Activated T-cell treated with anti-CD3 and anti-CD28 coated beads for 1 hour (primary cell): ENCODE data around the gene COG2.

ENCODE experiments used
- DNase-seq: peaks from one replicate; pipeline ENCODE4 v3.0.0-alpha.2; 2020; ENCODE audit warnings: low read depth

Gene COG2

GRCh38 chr1:230701895-230702768, 59.9 kb downstream of the COG2 start:
- no peak for DNase-seq

DNA sequence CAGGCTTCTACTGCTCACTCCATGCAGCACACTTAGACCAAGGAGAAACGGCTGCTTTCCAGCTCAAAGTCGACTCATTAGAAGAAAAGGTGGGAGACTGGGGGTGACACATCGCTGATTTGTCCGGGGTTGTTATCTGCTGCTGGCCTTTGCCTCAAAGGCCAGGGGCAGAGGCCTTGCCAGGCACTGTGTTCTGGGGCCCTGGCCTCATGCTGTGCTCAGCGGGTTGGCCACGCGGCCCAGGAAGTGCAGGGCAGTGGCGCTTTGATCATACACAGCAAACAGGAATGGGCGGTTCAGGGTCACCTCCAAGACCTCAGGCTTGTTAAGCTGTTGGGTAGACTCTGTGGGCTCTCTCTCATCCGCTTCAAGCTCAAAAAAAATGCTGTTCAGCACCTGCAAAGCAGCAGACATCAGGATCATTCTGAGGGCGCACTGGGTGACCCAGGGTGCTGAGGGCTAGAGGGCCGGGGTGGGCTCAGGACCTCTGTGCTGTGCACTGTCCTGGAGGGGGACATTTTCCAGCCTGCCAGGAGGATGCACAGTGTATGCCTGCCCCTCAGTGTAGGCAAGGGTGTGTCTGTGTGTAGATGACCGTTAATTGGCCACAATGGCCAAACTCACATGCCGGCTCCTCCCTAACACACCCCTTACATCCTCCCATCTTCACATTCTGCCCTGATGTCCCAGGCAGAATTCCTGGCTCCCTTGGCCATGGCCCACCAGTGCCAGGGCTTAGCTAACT, 60.8 kb downstream of the COG2 start:
- DNase-seq = no peak

DNA sequence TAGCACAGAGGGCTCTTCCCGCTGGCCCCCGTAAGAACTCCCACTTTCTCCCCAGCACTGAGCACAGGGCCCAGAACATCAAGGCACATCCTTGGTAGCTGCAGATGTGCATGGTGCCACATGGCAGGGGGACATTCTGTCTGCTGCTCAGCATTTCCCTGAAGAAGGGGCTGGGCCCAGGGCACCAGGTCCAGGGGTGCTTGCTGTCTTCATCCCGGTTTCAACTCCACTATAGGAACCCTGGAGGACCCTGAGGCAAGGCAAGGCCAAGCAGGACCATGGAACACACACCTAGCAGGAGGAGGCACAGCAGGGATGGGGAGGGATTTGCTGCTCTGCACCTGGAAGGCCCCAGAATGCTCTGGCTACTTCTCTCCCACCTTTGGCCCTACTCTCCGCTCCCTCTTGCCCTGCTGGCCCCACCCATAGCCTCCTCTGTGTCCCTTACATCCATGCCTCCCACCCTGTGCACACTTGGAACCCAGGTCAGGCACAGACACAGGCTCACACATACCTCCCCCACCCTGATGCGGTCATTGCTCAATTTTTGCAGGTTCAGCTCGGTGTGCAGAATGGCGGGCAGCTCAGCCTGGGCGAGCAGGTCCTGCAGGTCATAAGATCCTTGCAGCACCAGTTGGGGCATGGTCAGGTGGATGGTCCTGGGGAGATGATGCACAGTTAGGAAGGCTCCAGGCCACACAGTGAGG, 61.6 kb downstream of the COG2 start:
- DNase-seq = no peak

DNA sequence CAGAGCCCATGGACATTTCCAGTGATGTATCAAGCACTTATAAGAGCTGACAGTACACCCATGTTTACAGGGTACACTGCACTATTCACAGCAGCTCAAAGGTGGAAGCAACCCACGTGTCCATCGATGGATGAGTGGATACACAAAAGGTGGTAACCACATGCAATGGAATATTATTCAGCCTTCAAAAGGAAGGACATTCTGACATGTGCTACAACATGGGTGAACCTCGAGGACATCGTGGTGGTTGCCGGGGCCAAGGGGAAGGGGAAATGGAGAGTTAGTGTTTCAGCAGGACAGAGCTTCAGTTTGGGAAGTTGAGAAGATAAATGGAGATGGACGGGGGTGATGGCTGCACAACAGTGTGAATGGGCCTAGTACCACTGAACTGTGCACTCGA, 62.5 kb downstream of the COG2 start:
- DNase-seq = no peak

DNA sequence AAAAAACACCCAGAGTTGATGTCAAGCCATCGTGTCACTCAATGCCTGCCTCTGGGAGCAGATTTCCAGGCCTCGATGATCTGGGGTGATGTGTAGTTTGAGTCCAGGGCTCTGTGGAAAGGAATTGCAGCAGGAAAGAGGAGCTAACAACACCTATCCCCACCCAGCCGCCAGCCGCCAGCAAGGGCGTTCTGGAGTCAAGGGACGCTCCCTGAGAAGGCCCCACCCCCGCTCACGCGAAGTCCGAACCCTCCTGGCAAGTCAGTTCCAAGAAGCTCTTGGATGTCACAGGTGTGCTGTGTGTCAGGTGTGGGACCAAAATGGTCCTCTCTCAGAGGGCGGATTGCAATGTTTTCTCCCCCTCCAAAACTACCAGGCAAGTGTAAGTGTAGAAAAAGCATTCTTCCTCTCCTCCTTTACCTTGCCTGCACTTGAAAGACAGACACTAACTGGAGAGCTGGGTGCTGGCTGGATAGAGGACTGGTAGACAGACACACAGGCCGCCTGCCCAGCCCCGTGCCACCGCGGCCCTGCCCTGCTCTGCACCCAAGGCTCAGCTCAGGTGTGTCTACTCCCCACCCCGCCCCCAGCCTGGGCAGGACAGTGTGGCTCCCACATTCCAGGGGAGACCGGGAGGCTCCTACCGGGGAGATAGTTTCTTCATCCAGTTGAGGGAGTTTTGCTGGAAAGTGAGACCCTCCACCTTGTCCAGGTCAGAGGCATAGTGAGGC, 63.2 kb downstream of the COG2 start:
- DNase-seq = no peak

- no peak for DNase-seq
These were observed 63.9 kb downstream of the COG2 start for GRCh38 chr1:230706020-230706699.

DNA sequence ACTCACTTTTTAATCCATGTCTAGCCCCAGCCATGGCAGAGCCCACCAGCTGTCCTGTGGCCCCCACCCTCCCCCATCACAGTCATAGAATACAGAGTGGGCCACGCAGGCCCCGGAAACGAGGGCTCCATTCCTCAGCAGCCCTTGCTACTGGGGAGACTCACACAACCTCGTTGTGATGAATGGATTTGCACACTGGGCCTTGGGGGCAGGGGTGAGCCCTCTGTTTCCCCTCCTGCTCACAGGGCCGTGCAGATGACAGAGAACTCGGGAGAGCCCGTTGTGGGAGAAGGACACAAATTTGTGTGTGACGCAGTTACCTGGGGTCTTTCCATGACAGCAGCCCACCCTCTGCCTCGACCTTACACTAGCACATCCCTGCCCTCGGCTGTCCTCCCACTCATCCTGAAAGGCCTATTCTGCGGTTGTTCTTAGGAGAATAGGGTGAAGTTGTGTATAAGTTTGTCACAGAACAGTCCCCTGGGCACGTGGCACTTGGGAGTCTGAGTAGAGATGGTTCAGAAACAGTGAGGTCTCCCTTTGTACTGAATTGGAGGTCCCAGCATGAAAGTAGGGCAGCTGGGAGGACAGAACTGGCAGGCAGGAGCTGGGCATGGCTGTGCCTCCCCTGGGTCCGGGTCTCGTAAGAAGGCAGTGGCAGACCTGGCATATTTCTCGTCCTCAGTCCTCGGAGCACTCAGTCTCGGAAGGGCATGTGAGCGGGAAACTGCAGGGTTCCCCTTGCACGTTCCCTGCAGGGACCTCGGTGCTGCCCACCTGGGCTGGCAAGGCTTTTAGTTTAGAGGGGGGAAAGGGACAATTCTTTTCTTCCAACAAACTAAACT, 64.8 kb downstream of the COG2 start:
- DNase-seq = no peak

DNA sequence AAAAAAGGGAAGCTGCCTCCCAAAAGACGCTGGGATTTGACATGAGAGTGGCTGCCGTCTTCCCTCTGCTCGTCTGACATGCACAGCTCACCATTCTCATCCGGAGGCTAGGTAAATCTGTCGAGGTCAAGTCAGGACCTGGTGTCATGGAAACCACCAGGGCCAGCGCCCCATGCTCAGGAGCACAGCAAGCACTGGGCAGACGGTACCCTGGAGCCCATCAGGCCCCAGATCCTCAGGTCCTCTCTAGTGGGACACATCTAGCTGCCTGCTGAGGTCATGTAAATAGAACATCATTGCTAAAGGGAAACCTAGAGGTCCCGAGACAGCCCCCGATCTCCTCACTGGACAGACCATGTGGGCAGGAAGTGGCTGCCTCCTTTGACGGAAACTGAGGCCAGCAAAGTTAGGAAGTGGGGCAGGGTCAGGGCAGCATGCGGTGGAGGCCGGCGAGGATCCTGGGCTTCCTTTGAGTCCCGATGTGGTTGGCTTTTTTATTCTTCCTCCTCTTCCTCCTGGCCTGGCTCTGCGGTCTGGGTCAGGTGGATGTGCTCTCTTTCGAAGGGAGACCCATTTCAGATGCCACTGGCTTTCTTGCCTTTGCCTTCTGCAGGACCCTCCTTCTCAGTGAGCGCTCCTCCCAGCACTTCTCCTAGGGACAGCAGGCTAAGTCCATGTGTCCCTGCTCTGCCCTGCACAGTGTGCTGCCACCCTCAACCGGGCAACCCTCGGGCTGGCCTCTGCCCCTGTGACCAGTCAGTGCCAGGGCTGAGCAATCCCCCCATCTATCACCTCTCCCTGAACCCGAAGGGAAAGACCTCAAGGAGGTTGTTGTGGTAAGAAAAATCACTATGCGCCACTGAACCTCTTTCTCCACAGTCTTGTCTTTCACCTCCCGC, 65.7 kb downstream of the COG2 start:
- DNase-seq = no peak

DNA sequence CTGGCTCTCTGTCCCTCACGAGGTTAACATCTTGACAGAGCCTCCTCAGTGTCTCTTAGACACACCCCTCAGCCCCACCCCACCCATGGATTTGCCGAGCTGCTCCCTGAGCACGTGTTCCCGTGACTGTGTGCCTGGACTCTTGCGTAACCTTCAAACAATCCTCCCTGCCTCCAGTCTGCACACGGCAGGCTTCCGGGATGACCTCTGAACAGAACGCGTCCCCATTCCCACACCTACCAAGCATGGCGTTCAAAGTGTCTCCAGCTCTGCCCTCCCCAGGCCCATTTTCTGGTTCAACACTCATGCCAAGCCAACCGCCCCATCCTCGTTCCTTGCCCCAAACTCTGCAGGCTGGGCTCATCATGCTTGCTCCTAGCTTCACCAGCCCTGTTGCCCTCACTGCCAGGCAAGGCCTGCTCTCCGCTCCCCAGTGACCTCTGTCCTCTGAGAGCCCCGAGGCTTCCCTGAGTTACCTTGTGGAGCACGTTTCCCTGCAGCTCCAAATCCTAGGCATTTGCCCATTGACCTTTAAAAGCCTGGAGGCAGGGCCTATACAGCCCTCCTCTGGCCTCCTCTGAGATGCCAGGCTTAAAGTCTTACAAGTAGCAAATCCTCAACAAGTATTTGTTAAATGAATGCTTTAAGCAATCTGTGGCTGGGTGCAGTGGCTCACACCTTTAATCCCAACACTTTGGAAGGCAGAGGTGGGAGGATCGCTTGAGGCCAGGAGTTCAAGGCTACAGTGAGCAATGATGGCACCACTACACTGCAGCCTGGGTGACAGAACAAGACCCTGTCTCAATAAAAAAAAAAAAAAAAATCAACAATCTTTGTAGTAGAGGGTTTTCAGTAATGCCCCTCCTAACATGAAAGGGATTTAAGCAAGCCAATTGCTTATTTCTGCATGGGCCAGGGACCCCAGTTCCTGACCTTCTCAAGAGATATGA, 66.6 kb downstream of the COG2 start:
- no peak for DNase-seq

DNA sequence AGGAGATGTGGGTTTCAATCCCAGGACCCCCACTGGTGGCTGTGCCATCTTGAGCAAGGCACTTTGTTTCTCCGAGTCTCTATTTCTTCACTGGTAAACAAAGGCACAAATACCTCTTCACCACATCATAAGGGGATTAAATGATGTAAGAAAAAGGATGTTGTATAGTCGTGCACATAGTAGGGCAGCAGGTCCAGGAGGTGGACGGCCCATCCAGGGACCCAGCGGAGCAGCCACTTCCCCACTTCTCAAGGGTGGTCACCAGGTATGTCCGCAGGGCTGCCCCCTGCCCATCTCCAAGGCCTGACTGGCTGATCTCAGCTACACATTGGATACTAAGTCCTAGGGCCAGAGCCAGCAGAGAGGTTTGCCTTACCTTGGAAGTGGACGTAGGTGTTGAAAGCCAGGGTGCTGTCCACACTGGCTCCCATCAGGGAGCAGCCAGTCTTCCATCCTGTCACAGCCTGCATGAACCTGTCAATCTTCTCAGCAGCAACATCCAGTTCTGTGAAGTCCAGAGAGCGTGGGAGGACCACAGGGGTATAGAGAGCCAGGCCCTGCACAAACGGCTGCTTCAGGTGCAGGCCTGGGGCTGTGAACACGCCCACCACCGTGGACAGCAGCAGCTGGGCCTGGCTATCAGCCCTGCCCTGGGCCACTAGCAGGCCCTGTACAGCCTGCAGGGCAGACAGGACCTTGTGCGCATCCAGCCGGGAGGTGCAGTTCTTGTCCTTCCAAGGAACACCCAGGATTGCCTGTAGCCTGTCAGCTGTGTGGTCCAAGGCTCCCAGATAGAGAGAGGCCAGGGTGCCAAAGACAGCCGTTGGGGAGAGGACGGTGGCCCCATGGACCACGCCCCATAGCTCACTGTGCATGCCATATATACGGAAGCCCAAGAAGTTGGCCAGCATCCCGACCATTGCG, 67.6 kb downstream of the COG2 start:
- DNase-seq = no peak

- no peak for DNase-seq
These were observed 68.2 kb downstream of the COG2 start for GRCh38 chr1:230710543-230710904.

GRCh38 chr1:230711245-230711644, 69.0 kb downstream of the COG2 start:
- no peak for DNase-seq

DNA sequence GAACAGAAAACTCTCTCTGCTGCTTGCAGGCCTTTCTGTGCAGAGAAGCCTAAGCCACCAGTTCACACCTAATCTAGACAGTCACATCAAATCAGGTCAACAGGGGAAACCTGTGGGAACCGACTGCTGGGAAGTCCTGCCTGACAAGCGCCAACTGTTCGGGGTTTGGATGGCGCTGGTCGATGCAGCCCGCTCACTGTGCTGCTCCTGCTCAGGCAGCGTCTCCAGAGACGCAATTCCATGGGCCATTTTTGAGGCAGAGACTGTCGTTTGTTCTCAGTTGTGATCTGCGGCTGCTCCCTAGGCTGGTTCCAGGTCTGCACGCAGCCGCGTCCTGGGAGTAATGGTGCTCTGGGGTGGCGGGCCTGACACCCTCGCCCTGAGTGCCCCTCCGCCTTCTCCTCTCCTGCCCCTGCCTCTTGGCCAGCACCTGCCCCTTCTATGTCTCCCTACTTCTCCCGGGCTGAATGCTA, 70.2 kb downstream of the COG2 start:
- DNase-seq = no peak

DNA sequence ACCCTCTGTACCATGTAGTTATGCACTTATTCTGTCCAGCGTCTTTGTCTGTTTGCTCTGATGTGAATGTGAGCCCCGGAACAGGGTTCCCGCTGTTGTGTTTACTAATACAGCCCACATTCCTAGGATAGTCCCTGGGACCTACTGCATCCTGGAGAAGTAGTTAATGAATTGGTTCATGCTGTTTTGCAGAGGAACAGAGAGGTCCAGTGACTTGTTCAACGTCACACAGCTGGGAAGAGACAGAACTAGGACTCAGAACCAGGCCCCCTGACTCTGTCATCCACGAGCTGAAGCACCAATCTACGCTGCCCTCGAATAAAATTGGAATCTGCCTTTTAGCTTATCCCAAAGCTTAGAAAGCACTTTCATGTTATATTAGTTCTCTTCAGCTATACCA, 70.9 kb downstream of the COG2 start:
- no peak for DNase-seq

DNA sequence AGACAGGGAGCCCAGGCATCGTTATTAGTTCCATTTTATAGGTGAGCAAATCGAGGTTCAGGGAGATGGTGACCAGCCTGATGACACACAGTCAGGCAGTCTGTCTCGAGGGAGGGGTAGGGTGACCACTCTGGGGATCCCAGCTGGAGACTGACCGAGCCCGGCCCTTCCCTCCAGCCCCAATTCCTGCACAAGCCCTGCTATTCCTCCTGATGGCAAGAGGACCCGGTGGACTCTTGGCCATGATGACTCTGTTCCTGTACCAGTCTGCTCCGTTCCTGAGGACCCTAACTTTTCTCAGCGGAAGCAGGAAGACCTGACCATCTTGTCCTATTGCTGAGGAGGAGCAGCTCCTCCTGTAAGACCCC, 71.2 kb downstream of the COG2 start:
- no peak for DNase-seq

DNA sequence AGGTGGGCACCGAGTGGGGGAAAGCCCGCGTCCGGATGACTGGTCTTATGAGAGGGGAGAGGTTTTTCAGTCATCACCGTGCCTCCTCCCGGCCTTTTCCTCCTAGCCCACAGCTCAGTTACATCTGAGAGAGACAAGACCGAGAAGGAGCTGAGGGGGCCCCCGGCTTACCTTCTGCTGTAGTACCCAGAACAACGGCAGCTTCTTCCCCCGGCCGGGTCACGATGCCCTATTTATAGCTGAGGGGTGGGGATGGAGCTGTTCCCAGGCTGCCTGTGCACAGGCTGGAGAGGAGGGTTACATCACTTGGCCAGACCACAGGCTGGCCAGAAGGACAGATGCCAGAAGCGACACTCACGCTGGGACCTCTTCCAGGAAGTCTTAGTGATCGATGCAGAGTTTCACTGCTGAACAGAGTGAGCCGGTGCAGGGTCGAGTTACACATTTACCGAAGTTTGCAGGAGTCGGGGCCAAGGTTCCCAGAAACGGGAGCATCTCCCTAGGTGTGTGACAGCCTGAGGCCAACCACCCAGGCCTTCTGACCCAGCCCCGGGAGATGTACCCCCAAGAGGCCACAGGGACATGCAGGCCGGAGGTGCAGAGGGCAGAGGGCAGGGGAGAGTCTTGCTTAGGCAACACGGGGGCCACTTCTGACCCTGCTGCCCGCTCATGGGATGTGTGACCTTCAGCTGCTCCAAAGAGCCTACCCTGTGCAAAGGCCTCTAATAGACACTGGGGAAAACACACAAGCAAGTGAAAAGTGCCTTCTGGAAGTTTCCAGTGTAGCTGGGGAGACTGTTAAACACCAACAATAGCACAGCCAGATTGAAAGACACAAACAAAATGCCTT, 71.9 kb downstream of the COG2 start, which contains the start of gene AGT:
AGT (minus strand) TSS at position 208 of the 850 bp plus-strand sequence. CDS start 3,299 bp downstream, outside the sequence.
- no peak for DNase-seq
